NCI-H187 (cell line): ENCODE results near the gene NADSYN1.

Source experiments
- DNase-seq, 2 experiments: peaks; one replicate each; lab custom pipeline; 2025; lab: John Stamatoyannopoulos, UW

NADSYN1 gene

GRCh38 chr11:71433648-71434450 is 19.2 kb upstream of the NADSYN1 start:
- no peak for DNase-seq

GRCh38 chr11:71434576-71435130 is 18.4 kb upstream of the NADSYN1 start:
- DNase-seq = no peak

- no peak for DNase-seq
Observed at GRCh38 chr11:71435278-71435951, 17.6 kb upstream of the NADSYN1 start.

GRCh38 chr11:71436861-71437260 is 16.1 kb upstream of the NADSYN1 start:
- DNase-seq = no peak

- DNase-seq = no peak
Observed at GRCh38 chr11:71437399-71437798, 15.6 kb upstream of the NADSYN1 start.

- no peak for DNase-seq
Observed at GRCh38 chr11:71437879-71438278, 15.1 kb upstream of the NADSYN1 start.

GRCh38 chr11:71438650-71439049 is 14.4 kb upstream of the NADSYN1 start:
- no peak for DNase-seq

GRCh38 chr11:71440021-71440755 is 12.8 kb upstream of the NADSYN1 start:
- no peak for DNase-seq

- no peak for DNase-seq
Observed at GRCh38 chr11:71441251-71441650, 11.8 kb upstream of the NADSYN1 start.

- no peak for DNase-seq
Observed at GRCh38 chr11:71442123-71442522, 10.9 kb upstream of the NADSYN1 start.

GRCh38 chr11:71442880-71443279 is 10.1 kb upstream of the NADSYN1 start:
- no peak for DNase-seq

GRCh38 chr11:71443736-71444445 is 9.1 kb upstream of the NADSYN1 start:
- DNase-seq = no peak

GRCh38 chr11:71444811-71445210 is 8.2 kb upstream of the NADSYN1 start:
- no peak for DNase-seq

- DNase-seq = no peak
Observed at GRCh38 chr11:71446150-71446549, 6.9 kb upstream of the NADSYN1 start.

GRCh38 chr11:71446942-71447688 is 5.9 kb upstream of the NADSYN1 start:
- no peak for DNase-seq

- DNase-seq = no peak
Observed at GRCh38 chr11:71447791-71448256, 5.2 kb upstream of the NADSYN1 start.

- DNase-seq = peak; percentile 83 to 92
Observed at GRCh38 chr11:71448257-71449171, 4.5 kb upstream of the NADSYN1 start, which contains the start of gene DHCR7. Gene DHCR7, minus strand, starts transcription at chr11:71448393. Its CDS starts 3,441 bp downstream, at chr11:71444952.

- DNase-seq = no peak
Observed at GRCh38 chr11:71449596-71449995, 3.4 kb upstream of the NADSYN1 start.

GRCh38 chr11:71450507-71450906 is 2.5 kb upstream of the NADSYN1 start:
- DNase-seq = no peak

- no peak for DNase-seq
Observed at GRCh38 chr11:71450939-71451338, 2.1 kb upstream of the NADSYN1 start.
